ENCODE measurements around the gene RSAD1. TPM values are rescaled to one million over a fixed set of nuclear protein-coding genes. Genes with fewer than 3 reads are reported as not detected.

The RSAD1 gene
- total and polyA plus RNA-seq, 10 of the 15 experiments (the other 5 are each of a cell fraction or from before 2014, with no cell fraction given), result 2.5 to 28.1 (median 22.6) TPM

- no TSS peak for BruUV-seq (replicated peaks)
- Histone ChIP-seq H4K20me1 (ENCODE audit: control insufficient read depth, insufficient read depth) (no peaks in the 10 kb centered on the region), H3K4me2 (ENCODE audit: control insufficient read depth, insufficient read depth) (no peak within 1 kb of the TSS), H3K9me3 (replicated peaks; ENCODE audit: control insufficient read depth, insufficient read depth, low read length) (no peaks in the 10 kb centered on the region), H3K36me3 (ENCODE audit: control insufficient read depth in 2 of 2, insufficient read depth in 2 of 2, low read length in 1 of 2) (no peaks in the 10 kb centered on the region), H3K79me2 (ENCODE audit: control insufficient read depth, insufficient read depth, low read length) (no peaks in the 10 kb centered on the region), H3K9ac (ENCODE audit: control insufficient read depth, insufficient read depth, low read length) (no peak within 1 kb of the TSS), H3K4me1 (ENCODE audit: control insufficient read depth, insufficient read depth, low read length) (no peaks in the 10 kb centered on the region), H3K27me3 (replicated peaks in 1 of 2; ENCODE audit: control insufficient read depth in 2 of 2, insufficient read depth in 2 of 2, low read length in 1 of 2) (peaks cover 16 to 19% of the 10 kb centered on the region in 2 experiments), H2AFZ (ENCODE audit: control insufficient read depth, low read depth, low read length) (no peak within 1 kb of the TSS), H3K4me3 (no peak within 1 kb of the TSS), H3K27ac (ENCODE audit: control insufficient read depth, insufficient read depth) (no peak within 1 kb of the TSS)
- DNase-seq (ENCODE audit: low read depth, low spot score) (no peak), FAIRE-seq (no peak), ATAC-seq (peak; percentile 44; the same call in 2 of the 3 replicates)
- in situ Hi-C loops (cut with MboI) (no loop called here), intact Hi-C loops (cut with micrococcal nuclease; ENCODE audit: unreplicated experiment) (no loop called here)
- ChIA-PET SMC1A (ENCODE audit: uncharacterized antibody, unreplicated experiment) (interaction anchor here (1.6 kb wide), 1 partner anchor 48 kb away, joined by 6 read pairs; no protein-coding TSS in a partner anchor), RAD21 (ENCODE audit: unreplicated experiment) (no interaction called here), CTCF (no interaction called here), POLR2A (no interaction called here)
- 4% methylated on average over 21 of the region's 21 CpGs for WGBS (ENCODE audit: insufficient coverage, insufficient replicate concordance, low lambda C conversion rate, missing lambda C conversion rate)
- TF ChIP-seq ZNF592 (IDR thresholded peaks at IDR 0.05) (no peak), WRNIP1 (IDR thresholded peaks at IDR 0.05; ENCODE audit: borderline replicate concordance, low read depth, low read length) (no peak), NBN (IDR thresholded peaks at IDR 0.05) (no peak), SMAD1 (IDR thresholded peaks at IDR 0.05; ENCODE audit: low read depth, partially characterized antibody) (no peak), MAX (IDR thresholded peaks at IDR 0.05; ENCODE audit: low read depth, low read length) (no peak), STAT3 (IDR thresholded peaks at IDR 0.05; ENCODE audit: low read depth, low read length) (no peak), MXI1 (IDR thresholded peaks at IDR 0.05; ENCODE audit: low read depth, low read length) (no peak)
Measured at GRCh38 chr17:50532452-50533024, 53.9 kb downstream of the RSAD1 start, which contains the start of gene EPN3. EPN3 (plus strand) TSS chr17:50532735; CDS start chr17:50536557, 3,822 bp downstream.

Measured in GM12878 (cell line).